ENCODE data around the gene ADCY6. TPM values are rescaled to one million over a fixed set of nuclear protein-coding genes. Genes with fewer than 3 reads are reported as not detected.

ADCY6 gene
- total and polyA plus RNA-seq, 4 donors = 4.3 to 30.5 (median 10.5) TPM

- Histone ChIP-seq H3K27ac (ENCODE audit: low read depth in 1 of 2, low read length in 2 of 2) (no peak overlapping the region), H3K9ac (ENCODE audit: low read depth in 1 of 2, low read length in 2 of 2) (no peak overlapping the region), H3K36me3 (ENCODE audit: control insufficient read depth in 4 of 4, insufficient read depth in 3 of 4, low read depth in 1 of 4, low read length in 3 of 4) (peaks cover 9 to 87% (median 38%) of the 10 kb centered on the region in 4 donors), H3K9me3 (ENCODE audit: control insufficient read depth in 4 of 4, low read length in 3 of 4) (no peaks in the 10 kb centered on the region), H3K4me3 (ENCODE audit: low read depth in 1 of 3, low read length in 3 of 3) (no peak overlapping the region), H3K4me1 (ENCODE audit: control insufficient read depth in 4 of 4, insufficient read depth in 4 of 4, low read length in 3 of 4) (no peaks in the 10 kb centered on the region), H3K27me3 (ENCODE audit: control insufficient read depth in 4 of 4, insufficient read depth in 4 of 4, low read length in 3 of 4) (no peaks in the 10 kb centered on the region)
- DNase-seq (ENCODE audit: low spot score) = no peak
- no peak for TF ChIP-seq RXRA (IDR thresholded peaks at IDR 0.05)
- TF ChIP-seq FOXA1 (IDR thresholded peaks at IDR 0.05) = no peak
- no peak for TF ChIP-seq RAD21 (IDR thresholded peaks at IDR 0.05)
- TF ChIP-seq SP1 (IDR thresholded peaks at IDR 0.05) = no peak
- TF ChIP-seq CTCF (IDR thresholded peaks at IDR 0.05; ENCODE audit: low read depth, low read length, missing input control) = no peak
- no peak for TF ChIP-seq MAX (IDR thresholded peaks at IDR 0.05)
- no peak for TF ChIP-seq HNF4A (conservative IDR thresholded peaks at IDR 0.05)
- no peak for TF ChIP-seq TAF1 (conservative IDR thresholded peaks at IDR 0.05)
- TF ChIP-seq EGR1 (IDR thresholded peaks at IDR 0.05; ENCODE audit: low read depth in 2 of 2) = no peak
- TF ChIP-seq ATF3 (IDR thresholded peaks at IDR 0.05) = no peak
- no peak for TF ChIP-seq HNF4G (IDR thresholded peaks at IDR 0.05)
- WGBS = 97% methylated on average over 10 of the region's 10 CpGs
Observed at GRCh38 chr12:48770756-48771155, 18.1 kb downstream of the ADCY6 start.

GRCh38 chr12:48768736-48769135 lies 20.2 kb downstream of the ADCY6 start:
- H3K4me1 ChIP-seq (ENCODE audit: control insufficient read depth in 4 of 4, insufficient read depth in 4 of 4, low read length in 3 of 4) = no peaks in the 10 kb centered on the region
- H3K27me3 ChIP-seq (ENCODE audit: control insufficient read depth in 4 of 4, insufficient read depth in 4 of 4, low read length in 3 of 4) = no peaks in the 10 kb centered on the region
- no peak for TF ChIP-seq REST (IDR thresholded peaks at IDR 0.05)
- no peak for TF ChIP-seq SP1 (IDR thresholded peaks at IDR 0.05)
- TF ChIP-seq HNF4G (IDR thresholded peaks at IDR 0.05) = no peak
- no peak for TF ChIP-seq ATF3 (IDR thresholded peaks at IDR 0.05)
- no peak for TF ChIP-seq FOXA2 (IDR thresholded peaks at IDR 0.05)
- no peak for TF ChIP-seq CTCF (IDR thresholded peaks at IDR 0.05; ENCODE audit: low read depth, low read length, missing input control)
- TF ChIP-seq FOXA1 (IDR thresholded peaks at IDR 0.05) = no peak
- no peak for TF ChIP-seq NR2F2 (IDR thresholded peaks at IDR 0.05)
- TF ChIP-seq ZBTB33 (IDR thresholded peaks at IDR 0.05) = no peak
- TF ChIP-seq JUND (IDR thresholded peaks at IDR 0.05) = no peak
- no peak for TF ChIP-seq MAX (IDR thresholded peaks at IDR 0.05)
- no peak for TF ChIP-seq TAF1 (conservative IDR thresholded peaks at IDR 0.05)
- H3K27ac ChIP-seq (ENCODE audit: low read depth in 1 of 2, low read length in 2 of 2) = no peak overlapping the region
- no peak overlapping the region for H3K4me3 ChIP-seq (ENCODE audit: low read depth in 1 of 3, low read length in 3 of 3)
- no peaks in the 10 kb centered on the region for H3K9me3 ChIP-seq (ENCODE audit: control insufficient read depth in 4 of 4, low read length in 3 of 4)
- no peak for DNase-seq (ENCODE audit: low spot score)
- 95% methylated on average over 9 of the region's 9 CpGs for WGBS
- H3K36me3 ChIP-seq (ENCODE audit: control insufficient read depth in 4 of 4, insufficient read depth in 3 of 4, low read depth in 1 of 4, low read length in 3 of 4) = peaks cover 7 to 67% (median 30%) of the 10 kb centered on the region in 4 donors
- H3K9ac ChIP-seq (ENCODE audit: low read depth in 1 of 2, low read length in 2 of 2) = no peak overlapping the region

Data from liver (tissue), 9 donors.